ENCODE measurements around the gene FADS3. TPM values are rescaled to one million over a fixed set of nuclear protein-coding genes. Genes with fewer than 3 reads are reported as not detected.

Gene FADS3
- total RNA-seq, 1 donor: 127 TPM

DNA sequence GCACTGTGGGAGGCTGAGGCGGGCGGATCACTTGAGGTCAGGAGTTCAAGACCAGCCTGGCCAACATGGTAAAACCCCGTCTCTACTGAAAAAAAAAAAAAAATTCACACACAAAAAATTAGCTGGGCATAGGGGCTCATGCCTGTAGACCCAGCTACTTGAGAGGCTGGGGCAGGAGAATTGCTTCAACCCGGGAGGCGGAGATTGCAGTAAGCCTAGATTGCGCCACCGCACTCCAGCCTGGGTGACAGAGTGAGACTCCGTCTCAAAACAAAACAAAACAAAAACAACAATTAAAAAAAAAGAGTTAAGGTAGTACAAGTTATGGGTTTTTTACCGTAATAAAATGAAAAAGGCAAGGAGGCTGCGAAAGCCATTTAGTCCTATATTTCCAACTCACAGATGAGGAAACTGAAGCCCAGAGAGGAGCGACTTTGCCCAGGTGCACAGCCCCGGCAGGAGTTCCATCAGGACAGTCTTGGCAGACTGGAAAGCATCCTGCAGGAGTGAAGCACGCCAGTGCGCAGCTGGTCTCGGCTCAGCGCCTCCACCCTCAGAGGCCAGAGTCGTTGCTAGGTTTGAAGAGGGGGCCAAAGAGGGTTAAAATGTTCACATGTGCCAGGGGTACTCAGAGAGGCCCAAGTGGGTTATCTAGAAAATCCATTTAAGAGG is 3.8 kb upstream of the FADS3 start:
- Histone ChIP-seq H4K20me1 (ENCODE audit: insufficient read depth, low read length) (no peaks in the 10 kb centered on the region), H3K9me3 (ENCODE audit: low read depth, low read length) (no peaks in the 10 kb centered on the region), H3K79me2 (ENCODE audit: insufficient read depth, low read length) (peaks cover 8% of the 10 kb centered on the region), H3K36me3 (ENCODE audit: insufficient read depth, low read length) (no peaks in the 10 kb centered on the region), H3K4me2 (ENCODE audit: insufficient read depth, low read length) (no peak overlapping the region), H2AFZ (ENCODE audit: low read length) (no peak overlapping the region), H3K4me3 (ENCODE audit: insufficient read depth, low read length) (no peak overlapping the region), H3K27ac (ENCODE audit: low read depth, low read length) (no peak overlapping the region), H3K4me1 (ENCODE audit: insufficient read depth, low read length) (peaks cover 8% of the 10 kb centered on the region), H3K27me3 (ENCODE audit: insufficient read depth, low read length) (no peaks in the 10 kb centered on the region)
- TF ChIP-seq, protein P1, sequence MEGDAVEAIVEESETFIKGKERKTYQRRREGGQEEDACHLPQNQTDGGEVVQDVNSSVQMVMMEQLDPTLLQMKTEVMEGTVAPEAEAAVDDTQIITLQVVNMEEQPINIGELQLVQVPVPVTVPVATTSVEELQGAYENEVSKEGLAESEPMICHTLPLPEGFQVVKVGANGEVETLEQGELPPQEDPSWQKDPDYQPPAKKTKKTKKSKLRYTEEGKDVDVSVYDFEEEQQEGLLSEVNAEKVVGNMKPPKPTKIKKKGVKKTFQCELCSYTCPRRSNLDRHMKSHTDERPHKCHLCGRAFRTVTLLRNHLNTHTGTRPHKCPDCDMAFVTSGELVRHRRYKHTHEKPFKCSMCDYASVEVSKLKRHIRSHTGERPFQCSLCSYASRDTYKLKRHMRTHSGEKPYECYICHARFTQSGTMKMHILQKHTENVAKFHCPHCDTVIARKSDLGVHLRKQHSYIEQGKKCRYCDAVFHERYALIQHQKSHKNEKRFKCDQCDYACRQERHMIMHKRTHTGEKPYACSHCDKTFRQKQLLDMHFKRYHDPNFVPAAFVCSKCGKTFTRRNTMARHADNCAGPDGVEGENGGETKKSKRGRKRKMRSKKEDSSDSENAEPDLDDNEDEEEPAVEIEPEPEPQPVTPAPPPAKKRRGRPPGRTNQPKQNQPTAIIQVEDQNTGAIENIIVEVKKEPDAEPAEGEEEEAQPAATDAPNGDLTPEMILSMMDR (IDR thresholded peaks at IDR 0.05; ENCODE audit: extremely low read depth, low read depth, low read length): no peak
- no peak for DNase-seq (ENCODE audit: insufficient read length, low spot score, missing footprints)

DNA sequence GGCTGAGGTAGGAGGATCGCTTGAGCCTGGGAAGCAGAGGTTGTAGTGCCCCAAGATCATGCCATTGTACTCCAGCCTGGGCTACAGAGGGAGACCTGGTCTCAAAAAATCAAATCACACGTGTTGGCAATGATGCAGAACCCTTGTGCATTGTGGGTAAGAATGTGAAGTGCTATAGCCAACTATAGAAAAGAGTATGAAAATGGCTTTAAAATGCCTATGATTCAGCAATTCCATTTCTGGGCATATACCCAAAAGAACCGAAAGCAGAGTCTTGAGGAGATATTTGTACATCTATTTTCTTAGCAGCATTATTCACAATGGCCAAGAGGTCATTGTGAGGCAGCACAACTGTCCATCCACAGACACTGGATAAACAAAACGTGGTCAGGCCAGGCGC is 2.6 kb upstream of the FADS3 start:
- Histone ChIP-seq H3K36me3 (ENCODE audit: insufficient read depth, low read length) (peaks cover 4% of the 10 kb centered on the region), H3K4me2 (ENCODE audit: insufficient read depth, low read length) (no peak overlapping the region), H3K4me1 (ENCODE audit: insufficient read depth, low read length) (peaks cover 10% of the 10 kb centered on the region), H3K9me3 (ENCODE audit: low read depth, low read length) (no peaks in the 10 kb centered on the region), H3K79me2 (ENCODE audit: insufficient read depth, low read length) (peaks cover 16% of the 10 kb centered on the region), H2AFZ (ENCODE audit: low read length) (no peak overlapping the region), H3K27me3 (ENCODE audit: insufficient read depth, low read length) (no peaks in the 10 kb centered on the region), H3K27ac (ENCODE audit: low read depth, low read length) (peak overlapping the region; percentile 36), H4K20me1 (ENCODE audit: insufficient read depth, low read length) (no peaks in the 10 kb centered on the region), H3K4me3 (ENCODE audit: insufficient read depth, low read length) (no peak overlapping the region)
- TF ChIP-seq, protein P1 (IDR thresholded peaks at IDR 0.05; ENCODE audit: extremely low read depth, low read depth, low read length): no peak
- peak; percentile 97 for DNase-seq (ENCODE audit: insufficient read length, low spot score, missing footprints)

DNA sequence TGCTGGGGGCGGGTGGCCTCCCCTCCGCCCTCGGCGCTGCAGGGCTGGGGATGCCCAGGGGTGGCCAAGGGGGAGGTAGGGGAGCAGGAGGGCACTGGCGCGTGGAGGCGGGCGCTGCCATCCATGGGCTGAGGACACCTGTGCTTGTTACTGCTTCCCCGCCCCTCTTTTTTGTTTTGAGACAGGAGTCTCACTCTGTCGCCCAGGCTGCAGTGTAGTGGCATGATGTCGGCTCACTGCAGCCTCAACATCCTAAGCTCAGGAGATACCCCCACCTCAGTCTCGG is 683 bp upstream of the FADS3 start:
- Histone ChIP-seq H3K27me3 (ENCODE audit: insufficient read depth, low read length) (no peaks in the 10 kb centered on the region), H3K4me2 (ENCODE audit: insufficient read depth, low read length) (peak overlapping the region; percentile 66), H3K4me3 (ENCODE audit: insufficient read depth, low read length) (peak overlapping the region; percentile 90), H3K27ac (ENCODE audit: low read depth, low read length) (no peak overlapping the region), H3K79me2 (ENCODE audit: insufficient read depth, low read length) (peaks cover 31% of the 10 kb centered on the region), H3K9me3 (ENCODE audit: low read depth, low read length) (no peaks in the 10 kb centered on the region), H2AFZ (ENCODE audit: low read length) (no peak overlapping the region), H3K4me1 (ENCODE audit: insufficient read depth, low read length) (peaks cover 27% of the 10 kb centered on the region), H4K20me1 (ENCODE audit: insufficient read depth, low read length) (peaks cover 7% of the 10 kb centered on the region), H3K36me3 (ENCODE audit: insufficient read depth, low read length) (peaks cover 10% of the 10 kb centered on the region)
- no peak for DNase-seq (ENCODE audit: insufficient read length, low spot score, missing footprints)
- TF ChIP-seq, protein P1 (IDR thresholded peaks at IDR 0.05; ENCODE audit: extremely low read depth, low read depth, low read length): no peak

DNA sequence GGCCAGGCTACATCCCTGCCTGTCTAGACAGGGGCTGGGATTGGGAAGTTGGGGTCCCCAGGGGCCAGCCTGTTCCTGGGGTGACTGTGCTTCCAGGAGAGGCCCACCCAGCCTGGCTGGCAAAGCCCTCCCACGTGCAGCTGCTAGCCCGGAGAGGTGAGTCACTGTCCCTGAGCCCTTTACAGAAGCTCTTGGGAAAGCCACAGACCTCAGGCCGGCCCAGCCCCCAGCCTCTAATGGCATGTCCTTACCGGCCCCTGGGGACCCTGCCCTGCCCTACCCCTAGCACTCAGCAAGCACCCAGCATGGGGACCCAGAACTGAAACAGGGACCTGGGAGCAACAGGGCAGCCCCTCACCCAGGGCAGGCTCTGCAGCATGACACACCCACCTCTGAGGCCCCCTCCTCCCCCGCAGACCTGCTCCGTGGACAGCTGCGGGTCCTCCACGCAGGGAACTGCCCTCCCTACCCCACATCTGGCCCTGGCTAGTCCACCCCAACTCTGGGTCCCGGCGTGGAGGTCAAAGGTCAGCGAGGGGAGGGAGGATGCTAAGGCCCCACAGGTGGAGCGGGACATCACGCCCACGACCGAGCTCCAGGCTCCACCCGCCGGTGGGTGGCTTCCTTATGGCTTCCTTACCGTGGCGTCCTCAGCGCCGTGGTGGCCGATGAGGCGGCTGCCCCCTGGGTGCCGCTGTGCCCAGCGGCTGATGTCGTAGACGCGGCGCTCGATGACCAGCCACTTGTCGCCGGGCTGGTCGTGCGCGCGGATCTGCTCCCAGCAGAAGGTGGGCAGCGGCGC is 615 bp downstream of the FADS3 start:
- Histone ChIP-seq H3K27me3 (ENCODE audit: insufficient read depth, low read length) (no peaks in the 10 kb centered on the region), H3K9me3 (ENCODE audit: low read depth, low read length) (no peaks in the 10 kb centered on the region), H3K4me1 (ENCODE audit: insufficient read depth, low read length) (peaks cover 27% of the 10 kb centered on the region), H3K4me2 (ENCODE audit: insufficient read depth, low read length) (peak overlapping the region; percentile 89), H3K79me2 (ENCODE audit: insufficient read depth, low read length) (peaks cover 44% of the 10 kb centered on the region), H2AFZ (ENCODE audit: low read length) (peak overlapping the region; percentile 72), H3K27ac (ENCODE audit: low read depth, low read length) (peak overlapping the region; percentile 71), H3K36me3 (ENCODE audit: insufficient read depth, low read length) (peaks cover 14% of the 10 kb centered on the region), H4K20me1 (ENCODE audit: insufficient read depth, low read length) (peaks cover 18% of the 10 kb centered on the region), H3K4me3 (ENCODE audit: insufficient read depth, low read length) (peak overlapping the region; percentile 90)
- DNase-seq (ENCODE audit: insufficient read length, low spot score, missing footprints): peak; percentile 98
- TF ChIP-seq, protein P1 (IDR thresholded peaks at IDR 0.05; ENCODE audit: extremely low read depth, low read depth, low read length): no peak

Data from osteoblast (primary cell).